ENCODE results near the gene RARRES1.

RARRES1 gene

DNA sequence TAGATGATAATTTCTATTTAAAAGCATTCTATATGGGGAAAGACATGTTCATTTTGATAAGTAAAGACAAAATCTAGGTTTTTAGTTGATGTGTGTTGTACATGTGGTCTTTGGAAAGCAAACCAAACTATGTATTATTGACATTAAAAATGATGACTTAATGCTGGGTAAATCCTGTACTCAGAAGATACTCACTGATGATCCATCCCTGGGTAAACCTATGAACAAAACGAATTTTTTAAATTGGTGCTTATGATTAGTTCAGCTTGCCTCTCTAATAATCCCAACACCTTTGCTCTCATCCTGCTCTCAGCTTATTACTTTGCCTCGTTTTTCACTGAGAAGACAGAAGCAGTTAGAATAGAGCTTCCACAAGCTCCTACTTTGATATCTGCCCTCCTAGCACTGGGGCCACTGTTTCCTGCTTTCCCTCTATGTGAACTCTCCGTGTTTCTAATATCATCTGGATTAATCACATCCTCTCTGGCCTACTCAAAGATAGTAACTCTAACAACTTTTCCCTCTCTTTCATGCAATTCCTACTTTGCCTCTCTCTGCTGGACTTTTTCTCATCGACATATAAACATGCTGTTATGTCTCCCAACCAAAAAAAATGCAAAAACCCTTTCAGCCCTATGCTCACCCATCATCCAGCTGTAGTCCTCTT is 29.3 kb downstream of the RARRES1 start:
- H3K27me3 ChIP-seq (ENCODE audit: insufficient read depth, low read length) = no peaks in the 10 kb centered on the region
- WGBS (ENCODE audit: extremely low coverage, insufficient coverage, insufficient read length) = no CpG with 5 or more reads among the region's 4 CpGs
- H3K4me1 ChIP-seq (ENCODE audit: control insufficient read depth in 1 of 2, insufficient read depth in 2 of 2, low read length in 2 of 2) = no peaks in the 10 kb centered on the region
- no peak overlapping the region for H3K18ac ChIP-seq (ENCODE audit: low read length)
- no peak overlapping the region for H3K4me2 ChIP-seq (ENCODE audit: low read length)
- H2BK12ac ChIP-seq (ENCODE audit: low read length) = no peak overlapping the region
- no peak overlapping the region for H2AK5ac ChIP-seq (ENCODE audit: low read length)
- no peaks in the 10 kb centered on the region for H3K9me3 ChIP-seq (ENCODE audit: insufficient read depth, low read depth, low read length)
- H3K9ac ChIP-seq (ENCODE audit: low read length) = no peak overlapping the region
- H3K4me3 ChIP-seq (ENCODE audit: low read depth, low read length) = no peak overlapping the region
- no peak overlapping the region for H3K4ac ChIP-seq (ENCODE audit: low read depth, low read length)
- DNase-seq = no peak
- H2BK5ac ChIP-seq (ENCODE audit: low read depth, low read length, poor library complexity) = no peak overlapping the region
- H4K12ac ChIP-seq (ENCODE audit: low read depth, low read length) = no peak overlapping the region
- no peaks in the 10 kb centered on the region for H3K79me2 ChIP-seq (ENCODE audit: control insufficient read depth, insufficient read depth, low read length, poor library complexity)
- H3K36me3 ChIP-seq (ENCODE audit: control insufficient read depth in 1 of 2, insufficient read depth in 2 of 2, low read length in 2 of 2) = no peaks in the 10 kb centered on the region
- H2BK120ac ChIP-seq (ENCODE audit: insufficient read depth, low read length, poor library complexity) = no peak overlapping the region
- H3K27ac ChIP-seq (ENCODE audit: low read depth, low read length) = no peak overlapping the region
- H3K14ac ChIP-seq (ENCODE audit: low read length) = no peak overlapping the region
- no peak overlapping the region for H3K23ac ChIP-seq (ENCODE audit: low read length)
- H2AFZ ChIP-seq (ENCODE audit: insufficient read depth, low read length, poor library complexity) = no peak overlapping the region
- H4K8ac ChIP-seq (ENCODE audit: low read depth, low read length) = no peak overlapping the region
- no peaks in the 10 kb centered on the region for H3K79me1 ChIP-seq (ENCODE audit: low read length)
- no peak overlapping the region for H4K91ac ChIP-seq (ENCODE audit: low read depth, low read length)

GRCh38 chr3:158701420-158702065 is 30.7 kb downstream of the RARRES1 start:
- Histone ChIP-seq H2BK120ac (ENCODE audit: insufficient read depth, low read length, poor library complexity) (no peak overlapping the region), H2AFZ (ENCODE audit: insufficient read depth, low read length, poor library complexity) (no peak overlapping the region), H3K18ac (ENCODE audit: low read length) (no peak overlapping the region), H3K27me3 (ENCODE audit: insufficient read depth, low read length) (no peaks in the 10 kb centered on the region), H3K79me2 (ENCODE audit: control insufficient read depth, insufficient read depth, low read length, poor library complexity) (no peaks in the 10 kb centered on the region), H2BK12ac (ENCODE audit: low read length) (no peak overlapping the region), H3K4me2 (ENCODE audit: low read length) (no peak overlapping the region), H3K4me1 (ENCODE audit: control insufficient read depth in 1 of 2, insufficient read depth in 2 of 2, low read length in 2 of 2) (no peaks in the 10 kb centered on the region), H4K8ac (ENCODE audit: low read depth, low read length) (no peak overlapping the region), H4K91ac (ENCODE audit: low read depth, low read length) (no peak overlapping the region), H3K4ac (ENCODE audit: low read depth, low read length) (no peak overlapping the region), H2AK5ac (ENCODE audit: low read length) (no peak overlapping the region), H3K23ac (ENCODE audit: low read length) (no peak overlapping the region), H2BK5ac (ENCODE audit: low read depth, low read length, poor library complexity) (no peak overlapping the region), H3K4me3 (ENCODE audit: low read depth, low read length) (no peak overlapping the region), H3K36me3 (ENCODE audit: control insufficient read depth in 1 of 2, insufficient read depth in 2 of 2, low read length in 2 of 2) (no peaks in the 10 kb centered on the region), H3K79me1 (ENCODE audit: low read length) (no peaks in the 10 kb centered on the region), H3K9ac (ENCODE audit: low read length) (no peak overlapping the region), H3K14ac (ENCODE audit: low read length) (no peak overlapping the region), H4K12ac (ENCODE audit: low read depth, low read length) (no peak overlapping the region), H3K27ac (ENCODE audit: low read depth, low read length) (no peak overlapping the region), H3K9me3 (ENCODE audit: insufficient read depth, low read depth, low read length) (no peaks in the 10 kb centered on the region)
- DNase-seq = no peak
- no CpG with 5 or more reads among the region's 4 CpGs for WGBS (ENCODE audit: extremely low coverage, insufficient coverage, insufficient read length)

DNA sequence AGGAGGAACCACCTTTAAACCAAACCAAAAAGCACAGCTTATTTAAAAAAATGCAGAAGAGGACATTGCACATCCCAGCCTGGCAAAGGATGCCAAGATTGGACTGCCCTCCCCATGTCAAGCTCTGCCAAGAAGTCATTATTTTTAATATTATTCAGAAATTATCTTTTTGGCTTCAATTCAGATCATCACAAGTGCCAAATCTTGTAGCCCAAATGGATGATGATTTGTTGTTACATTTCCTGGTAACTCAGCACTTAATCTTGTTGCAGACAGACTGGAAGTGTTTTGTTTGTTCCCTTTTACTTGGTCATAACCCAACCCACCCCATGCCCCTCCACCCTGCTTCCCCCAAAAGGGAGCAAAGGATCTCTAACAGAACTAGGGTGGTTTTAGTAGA is 31.7 kb downstream of the RARRES1 start:
- Histone ChIP-seq H3K79me2 (ENCODE audit: control insufficient read depth, insufficient read depth, low read length, poor library complexity) (no peaks in the 10 kb centered on the region), H3K79me1 (ENCODE audit: low read length) (no peaks in the 10 kb centered on the region), H3K14ac (ENCODE audit: low read length) (no peak overlapping the region), H3K4me3 (ENCODE audit: low read depth, low read length) (no peak overlapping the region), H3K4me1 (ENCODE audit: control insufficient read depth in 1 of 2, insufficient read depth in 2 of 2, low read length in 2 of 2) (no peaks in the 10 kb centered on the region), H3K18ac (ENCODE audit: low read length) (no peak overlapping the region), H3K4ac (ENCODE audit: low read depth, low read length) (no peak overlapping the region), H2BK5ac (ENCODE audit: low read depth, low read length, poor library complexity) (no peak overlapping the region), H2BK12ac (ENCODE audit: low read length) (no peak overlapping the region), H3K23ac (ENCODE audit: low read length) (no peak overlapping the region), H3K36me3 (ENCODE audit: control insufficient read depth in 1 of 2, insufficient read depth in 2 of 2, low read length in 2 of 2) (no peaks in the 10 kb centered on the region), H3K9me3 (ENCODE audit: insufficient read depth, low read depth, low read length) (no peaks in the 10 kb centered on the region), H3K4me2 (ENCODE audit: low read length) (no peak overlapping the region), H2BK120ac (ENCODE audit: insufficient read depth, low read length, poor library complexity) (no peak overlapping the region), H2AK5ac (ENCODE audit: low read length) (no peak overlapping the region), H2AFZ (ENCODE audit: insufficient read depth, low read length, poor library complexity) (no peak overlapping the region), H3K9ac (ENCODE audit: low read length) (no peak overlapping the region), H4K91ac (ENCODE audit: low read depth, low read length) (no peak overlapping the region), H4K8ac (ENCODE audit: low read depth, low read length) (no peak overlapping the region), H4K12ac (ENCODE audit: low read depth, low read length) (no peak overlapping the region), H3K27ac (ENCODE audit: low read depth, low read length) (no peak overlapping the region), H3K27me3 (ENCODE audit: insufficient read depth, low read length) (no peaks in the 10 kb centered on the region)
- DNase-seq = no peak

DNA sequence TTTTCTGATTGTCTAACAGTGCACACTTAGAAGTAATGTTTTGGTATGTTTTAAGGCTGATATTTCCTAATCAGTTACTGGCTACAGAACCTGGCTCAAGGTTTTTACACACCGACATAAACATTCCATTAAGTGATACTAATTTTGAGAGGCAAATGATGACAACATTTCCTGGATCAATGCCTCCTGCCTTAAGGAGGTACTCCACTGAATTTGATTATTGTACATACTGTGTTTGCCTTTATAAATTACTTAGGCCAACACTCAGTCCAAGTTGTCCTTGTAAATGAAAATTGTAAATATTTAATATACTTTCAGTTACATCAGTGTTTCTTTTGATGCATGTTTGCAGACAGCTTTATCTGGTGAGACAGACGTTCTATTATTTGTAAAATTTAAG is 35.6 kb downstream of the RARRES1 start:
- H3K27me3 ChIP-seq (ENCODE audit: insufficient read depth, low read length) = no peaks in the 10 kb centered on the region
- no peak overlapping the region for H3K4ac ChIP-seq (ENCODE audit: low read depth, low read length)
- H3K4me1 ChIP-seq (ENCODE audit: control insufficient read depth in 1 of 2, insufficient read depth in 2 of 2, low read length in 2 of 2) = no peaks in the 10 kb centered on the region
- H3K14ac ChIP-seq (ENCODE audit: low read length) = no peak overlapping the region
- DNase-seq = no peak
- H3K79me2 ChIP-seq (ENCODE audit: control insufficient read depth, insufficient read depth, low read length, poor library complexity) = no peaks in the 10 kb centered on the region
- H4K12ac ChIP-seq (ENCODE audit: low read depth, low read length) = no peak overlapping the region
- H2BK120ac ChIP-seq (ENCODE audit: insufficient read depth, low read length, poor library complexity) = no peak overlapping the region
- WGBS (ENCODE audit: extremely low coverage, insufficient coverage, insufficient read length) = no CpG with 5 or more reads among the region's 2 CpGs
- H3K18ac ChIP-seq (ENCODE audit: low read length) = no peak overlapping the region
- H3K4me3 ChIP-seq (ENCODE audit: low read depth, low read length) = no peak overlapping the region
- H3K79me1 ChIP-seq (ENCODE audit: low read length) = no peaks in the 10 kb centered on the region
- H2AFZ ChIP-seq (ENCODE audit: insufficient read depth, low read length, poor library complexity) = no peak overlapping the region
- peaks cover 0 to 3% of the 10 kb centered on the region in 2 experiments for H3K36me3 ChIP-seq (ENCODE audit: control insufficient read depth in 1 of 2, insufficient read depth in 2 of 2, low read length in 2 of 2)
- H2BK12ac ChIP-seq (ENCODE audit: low read length) = no peak overlapping the region
- no peak overlapping the region for H3K23ac ChIP-seq (ENCODE audit: low read length)
- H3K4me2 ChIP-seq (ENCODE audit: low read length) = no peak overlapping the region
- no peak overlapping the region for H3K27ac ChIP-seq (ENCODE audit: low read depth, low read length)
- H2BK5ac ChIP-seq (ENCODE audit: low read depth, low read length, poor library complexity) = no peak overlapping the region
- H3K9ac ChIP-seq (ENCODE audit: low read length) = no peak overlapping the region
- H2AK5ac ChIP-seq (ENCODE audit: low read length) = no peak overlapping the region
- H4K91ac ChIP-seq (ENCODE audit: low read depth, low read length) = no peak overlapping the region
- H3K9me3 ChIP-seq (ENCODE audit: insufficient read depth, low read depth, low read length) = no peaks in the 10 kb centered on the region
- no peak overlapping the region for H4K8ac ChIP-seq (ENCODE audit: low read depth, low read length)

All from trophoblast cell (in vitro differentiated cells and primary cell).